GM12891 (cell line): ENCODE results near the gene CACHD1.

Experiments
- PAX5 ChIP-seq: IDR thresholded peaks from 2 replicates; pipeline ENCODE4 v1.6.1; 2011; ENCODE audit warnings: low read length, moderate library complexity, mild to moderate bottlenecking; ENCODE audit not compliant: insufficient read depth, severe bottlenecking
- POLR2A ChIP-seq: IDR thresholded peaks from 2 replicates; pipeline ENCODE4 v1.6.1; 2011; ENCODE audit warnings: low read depth, low read length, control low read depth
- POLR2AphosphoS5 ChIP-seq: IDR thresholded peaks from 2 replicates; pipeline ENCODE4 v1.6.1; 2011; ENCODE audit warnings: low read depth, low read length, control low read depth
- POU2F2 ChIP-seq: IDR thresholded peaks from 2 replicates; pipeline ENCODE4 v1.6.1; 2011; ENCODE audit warnings: low read depth, mild to moderate bottlenecking, control low read depth, low read length, moderate library complexity
- SPI1 ChIP-seq: IDR thresholded peaks from 2 replicates; pipeline ENCODE4 v1.6.1; 2011; ENCODE audit warnings: low read depth, low read length, control low read depth
- TAF1 ChIP-seq: IDR thresholded peaks from 2 replicates; pipeline ENCODE4 v1.6.1; 2011; ENCODE audit warnings: low read depth, low read length, control low read depth

DNA sequence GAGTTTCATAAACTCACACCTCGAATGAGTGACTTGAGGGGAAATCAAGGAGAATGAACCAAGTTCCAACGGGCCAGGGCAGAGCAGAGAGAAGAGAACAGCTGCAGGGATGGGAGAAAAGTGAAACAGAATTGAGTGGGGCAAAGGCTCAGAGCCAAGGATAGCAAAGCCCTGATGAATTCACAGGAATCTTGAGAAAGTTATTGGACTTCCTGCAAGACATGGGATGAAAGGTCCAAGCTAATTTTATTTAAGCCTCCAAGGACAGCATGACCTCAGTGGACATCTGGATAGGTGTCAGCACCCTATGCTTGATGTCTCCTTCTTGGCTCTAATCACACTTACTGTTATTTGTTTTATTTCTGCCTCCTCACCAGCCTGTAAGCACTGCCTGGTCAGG, 232.0 kb downstream of the CACHD1 start:
- TF ChIP-seq POLR2AphosphoS5: no peak
- TF ChIP-seq POU2F2: no peak
- TF ChIP-seq SPI1: no peak
- TF ChIP-seq TAF1: no peak
- no peak for TF ChIP-seq POLR2A
- TF ChIP-seq PAX5: no peak
